GM12864 (cell line): Measurements from ENCODE around the gene HIC1.

ENCODE experiments used
- DNase-seq: peaks from one replicate; pipeline ENCODE4 v3.0.0-alpha.2; 2011; ENCODE audit warnings: low read depth
- H3K4me3 ChIP-seq: 2 replicates; pipeline ENCODE4 v1.5.1; 2011; ENCODE audit warnings: mild to moderate bottlenecking, low read depth, low read length, control low read depth
- CTCF ChIP-seq: IDR thresholded peaks from 2 replicates; pipeline ENCODE4 v1.5.1; 2011; ENCODE audit warnings: low read depth, mild to moderate bottlenecking, moderate library complexity, low read length, control low read depth, inconsistent platforms; ENCODE audit errors: missing control alignments

The HIC1 gene

GRCh38 chr17:2071455-2072281 lies 16.8 kb downstream of the HIC1 start:
- DNase-seq = no peak
- H3K4me3 ChIP-seq = no peak overlapping the region
- TF ChIP-seq CTCF = no peak

GRCh38 chr17:2074919-2075318 lies 20.0 kb downstream of the HIC1 start:
- no peak overlapping the region for H3K4me3 ChIP-seq
- TF ChIP-seq CTCF = no peak
- DNase-seq = no peak

GRCh38 chr17:2075336-2076086 lies 20.6 kb downstream of the HIC1 start:
- DNase-seq = no peak
- no peak overlapping the region for H3K4me3 ChIP-seq
- TF ChIP-seq CTCF = no peak

GRCh38 chr17:2076087-2076984 lies 21.4 kb downstream of the HIC1 start:
- no peak overlapping the region for H3K4me3 ChIP-seq
- no peak for DNase-seq
- TF ChIP-seq CTCF = no peak

GRCh38 chr17:2077040-2077439 lies 22.1 kb downstream of the HIC1 start:
- no peak for DNase-seq
- no peak for TF ChIP-seq CTCF

GRCh38 chr17:2081564-2081963 lies 26.7 kb downstream of the HIC1 start:
- no peak overlapping the region for H3K4me3 ChIP-seq
- DNase-seq = no peak
- TF ChIP-seq CTCF = no peak

More at GRCh38 chr17:2077040-2077439, 22.1 kb downstream of the HIC1 start:
- H3K4me3 ChIP-seq = no peak overlapping the region
